Measurements from ENCODE around the gene LTBP1. TPM values are rescaled to one million over a fixed set of nuclear protein-coding genes. Genes with fewer than 3 reads are reported as not detected.

Gene LTBP1
- total RNA-seq, 1 experiment from 2014 or later: 13.9 TPM

DNA sequence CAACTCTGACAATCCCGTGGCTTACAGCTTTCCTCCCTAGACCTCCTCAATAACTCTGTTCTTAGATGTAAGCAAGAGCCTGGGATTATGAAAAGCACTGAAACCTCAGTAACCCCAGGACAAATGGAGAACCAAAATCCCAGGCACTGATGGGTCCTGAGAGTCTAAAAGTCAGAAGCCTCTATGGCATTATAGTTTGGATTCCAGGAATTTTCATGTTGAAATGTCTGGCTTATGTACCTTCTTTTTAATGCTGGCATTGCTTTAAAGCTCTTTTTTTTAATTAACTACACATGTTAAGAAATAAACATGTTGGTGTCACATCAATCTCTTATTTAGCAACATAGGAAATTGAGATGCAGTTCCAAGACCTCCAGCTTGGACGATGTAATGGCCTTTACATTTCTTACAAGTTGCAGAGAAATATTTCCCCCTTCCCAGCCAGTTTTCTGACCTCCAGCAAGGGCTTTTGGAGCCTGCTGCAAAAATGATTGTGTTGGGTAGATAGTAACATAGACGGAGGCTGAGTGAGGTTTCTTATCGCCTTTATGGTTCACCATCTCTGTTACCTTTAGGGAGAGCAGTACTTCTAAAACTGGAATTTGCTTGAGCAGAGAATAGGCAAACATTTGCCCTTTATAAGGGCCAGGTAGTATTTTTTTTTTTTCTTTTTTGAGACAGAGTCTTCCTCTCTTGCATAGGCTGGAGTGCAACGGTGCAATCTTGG is 444.9 kb downstream of the LTBP1 start:
- BruUV-seq (replicated peaks): no TSS peak
- H3K36me3 Mint-ChIP-seq (ENCODE audit: insufficient read depth, unreplicated experiment): no peaks in the 10 kb centered on the region
- CTCF ChIA-PET: interaction anchor here (1.4 kb wide), 1 partner anchor 305 kb away, joined by 4 read pairs; no protein-coding TSS in a partner anchor
- no peaks in the 10 kb centered on the region for H3K27me3 Mint-ChIP-seq (ENCODE audit: unreplicated experiment)
- no peak overlapping the region for H3K27ac Mint-ChIP-seq (ENCODE audit: unreplicated experiment)
- no peak overlapping the region for H3K4me3 Mint-ChIP-seq (ENCODE audit: low read depth, unreplicated experiment)
- no peak for DNase-seq
- H3K9me3 Mint-ChIP-seq (ENCODE audit: low read depth, unreplicated experiment): no peaks in the 10 kb centered on the region
- TF ChIP-seq, protein P1, sequence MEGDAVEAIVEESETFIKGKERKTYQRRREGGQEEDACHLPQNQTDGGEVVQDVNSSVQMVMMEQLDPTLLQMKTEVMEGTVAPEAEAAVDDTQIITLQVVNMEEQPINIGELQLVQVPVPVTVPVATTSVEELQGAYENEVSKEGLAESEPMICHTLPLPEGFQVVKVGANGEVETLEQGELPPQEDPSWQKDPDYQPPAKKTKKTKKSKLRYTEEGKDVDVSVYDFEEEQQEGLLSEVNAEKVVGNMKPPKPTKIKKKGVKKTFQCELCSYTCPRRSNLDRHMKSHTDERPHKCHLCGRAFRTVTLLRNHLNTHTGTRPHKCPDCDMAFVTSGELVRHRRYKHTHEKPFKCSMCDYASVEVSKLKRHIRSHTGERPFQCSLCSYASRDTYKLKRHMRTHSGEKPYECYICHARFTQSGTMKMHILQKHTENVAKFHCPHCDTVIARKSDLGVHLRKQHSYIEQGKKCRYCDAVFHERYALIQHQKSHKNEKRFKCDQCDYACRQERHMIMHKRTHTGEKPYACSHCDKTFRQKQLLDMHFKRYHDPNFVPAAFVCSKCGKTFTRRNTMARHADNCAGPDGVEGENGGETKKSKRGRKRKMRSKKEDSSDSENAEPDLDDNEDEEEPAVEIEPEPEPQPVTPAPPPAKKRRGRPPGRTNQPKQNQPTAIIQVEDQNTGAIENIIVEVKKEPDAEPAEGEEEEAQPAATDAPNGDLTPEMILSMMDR (IDR thresholded peaks at IDR 0.05; ENCODE audit: unreplicated experiment): no peak
- H3K4me1 Mint-ChIP-seq (ENCODE audit: low read depth, unreplicated experiment): no peaks in the 10 kb centered on the region
- intact Hi-C loops (cut with micrococcal nuclease; ENCODE audit: unreplicated experiment): no loop called here

DNA sequence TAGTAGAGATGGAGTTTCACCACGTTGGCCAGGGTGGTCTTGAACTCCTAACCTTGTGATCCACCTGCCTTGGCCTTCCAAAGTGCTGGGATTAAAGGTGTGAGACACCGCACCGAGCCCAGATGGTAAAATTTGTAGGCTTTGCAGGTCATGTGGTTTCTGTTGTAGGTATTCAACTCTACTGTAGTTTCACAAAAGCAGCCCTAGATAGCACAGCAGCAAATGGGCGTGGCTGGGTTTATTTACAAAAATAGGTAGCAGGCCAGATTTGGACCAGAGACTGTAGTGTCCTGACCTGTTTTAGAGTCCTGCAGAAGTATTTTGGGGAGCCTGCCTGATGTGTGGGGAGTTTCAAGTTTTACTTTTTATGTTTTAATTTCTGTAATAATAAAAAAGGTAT is 445.6 kb downstream of the LTBP1 start:
- no peaks in the 10 kb centered on the region for H3K27me3 Mint-ChIP-seq (ENCODE audit: unreplicated experiment)
- TF ChIP-seq, protein P1 (IDR thresholded peaks at IDR 0.05; ENCODE audit: unreplicated experiment): no peak
- no peak for DNase-seq
- CTCF ChIA-PET: no interaction called here
- no peak overlapping the region for H3K4me3 Mint-ChIP-seq (ENCODE audit: low read depth, unreplicated experiment)
- BruUV-seq (replicated peaks): no TSS peak
- intact Hi-C loops (cut with micrococcal nuclease; ENCODE audit: unreplicated experiment): no loop called here
- no peak overlapping the region for H3K27ac Mint-ChIP-seq (ENCODE audit: unreplicated experiment)
- H3K36me3 Mint-ChIP-seq (ENCODE audit: insufficient read depth, unreplicated experiment): no peaks in the 10 kb centered on the region
- H3K9me3 Mint-ChIP-seq (ENCODE audit: low read depth, unreplicated experiment): no peaks in the 10 kb centered on the region
- no peaks in the 10 kb centered on the region for H3K4me1 Mint-ChIP-seq (ENCODE audit: low read depth, unreplicated experiment)

DNA sequence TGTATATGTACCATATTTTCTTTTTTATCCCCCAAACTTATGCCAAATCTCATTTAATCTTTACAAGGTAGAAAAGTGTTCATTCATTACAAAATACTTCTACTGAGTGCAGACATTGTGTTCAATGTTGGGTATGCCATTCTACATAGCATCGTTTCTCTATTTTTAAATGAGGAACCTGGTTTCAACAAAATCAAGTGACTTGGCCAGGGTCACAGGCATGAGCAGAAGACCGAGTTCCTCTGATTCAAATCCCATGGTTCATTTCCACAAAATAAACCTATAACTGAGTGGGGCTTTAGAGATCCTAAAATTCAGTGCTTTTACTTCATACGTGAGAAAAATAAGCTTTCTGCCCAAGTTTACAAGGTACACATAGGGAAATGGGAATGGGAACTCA is 448.3 kb downstream of the LTBP1 start:
- BruUV-seq (replicated peaks): no TSS peak
- no peaks in the 10 kb centered on the region for H3K4me1 Mint-ChIP-seq (ENCODE audit: low read depth, unreplicated experiment)
- no peak for DNase-seq
- H3K36me3 Mint-ChIP-seq (ENCODE audit: insufficient read depth, unreplicated experiment): no peaks in the 10 kb centered on the region
- TF ChIP-seq, protein P1 (IDR thresholded peaks at IDR 0.05; ENCODE audit: unreplicated experiment): no peak
- no peaks in the 10 kb centered on the region for H3K9me3 Mint-ChIP-seq (ENCODE audit: low read depth, unreplicated experiment)
- H3K4me3 Mint-ChIP-seq (ENCODE audit: low read depth, unreplicated experiment): no peak overlapping the region
- no peaks in the 10 kb centered on the region for H3K27me3 Mint-ChIP-seq (ENCODE audit: unreplicated experiment)
- CTCF ChIA-PET: interaction anchor here (1.0 to 1.4 kb wide), 3 partner anchors 12 to 120 kb away, joined by 3 to 5 read pairs (median 5); no protein-coding TSS in a partner anchor
- no peak overlapping the region for H3K27ac Mint-ChIP-seq (ENCODE audit: unreplicated experiment)
- intact Hi-C loops (cut with micrococcal nuclease; ENCODE audit: unreplicated experiment): no loop called here

DNA sequence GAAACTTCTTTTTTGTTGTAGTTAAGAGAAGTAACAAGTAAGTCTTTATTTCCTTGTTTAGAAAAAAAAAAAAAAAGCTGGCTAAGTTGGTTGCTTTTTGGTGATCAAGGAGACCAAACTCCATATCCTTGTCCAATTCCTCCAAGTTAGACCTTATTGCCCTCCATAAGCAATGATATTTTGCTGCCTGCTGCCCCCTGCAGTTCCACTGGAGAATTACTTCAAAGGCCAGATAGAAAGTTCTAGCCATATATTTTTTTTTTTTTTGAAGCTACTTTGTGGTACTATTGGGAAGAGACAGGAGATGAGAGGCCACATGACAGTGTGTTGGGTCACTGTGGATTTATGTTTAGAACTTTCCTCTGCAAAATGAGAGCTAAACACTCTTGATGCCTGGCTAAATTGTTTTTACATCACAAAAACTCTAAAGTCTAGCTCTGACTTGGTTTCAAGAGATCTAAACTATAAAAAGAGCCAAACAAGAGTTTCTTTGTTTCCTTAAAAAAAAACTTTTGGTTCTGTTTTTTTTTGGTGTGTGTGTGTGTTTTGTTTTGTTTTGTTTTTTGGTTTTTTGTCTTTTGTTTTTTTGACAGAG is 449.0 kb downstream of the LTBP1 start:
- no peak overlapping the region for H3K27ac Mint-ChIP-seq (ENCODE audit: unreplicated experiment)

More for the DNA sequence above, 449.0 kb downstream of the LTBP1 start:
- no peak overlapping the region for H3K4me3 Mint-ChIP-seq (ENCODE audit: low read depth, unreplicated experiment)
- CTCF ChIA-PET: interaction anchor here (0.6 to 1.4 kb wide), 11 partner anchors 11 to 710 kb away, joined by 3 to 6 read pairs (median 3); no protein-coding TSS in a partner anchor
- no peaks in the 10 kb centered on the region for H3K36me3 Mint-ChIP-seq (ENCODE audit: insufficient read depth, unreplicated experiment)
- TF ChIP-seq, protein P1 (IDR thresholded peaks at IDR 0.05; ENCODE audit: unreplicated experiment): no peak
- intact Hi-C loops (cut with micrococcal nuclease; ENCODE audit: unreplicated experiment): no loop called here
- no TSS peak for BruUV-seq (replicated peaks)
- no peaks in the 10 kb centered on the region for H3K9me3 Mint-ChIP-seq (ENCODE audit: low read depth, unreplicated experiment)
- H3K27me3 Mint-ChIP-seq (ENCODE audit: unreplicated experiment): no peaks in the 10 kb centered on the region
- DNase-seq: peak; percentile 54
- H3K4me1 Mint-ChIP-seq (ENCODE audit: low read depth, unreplicated experiment): no peaks in the 10 kb centered on the region

Data from Calu3 (cell line).